Mesothelial cell of epicardium (in vitro differentiated cells): ENCODE results near the gene DCLK1. TPM values are rescaled to one million over a fixed set of nuclear protein-coding genes. Genes with fewer than 3 reads are reported as not detected.

ENCODE experiments used
- DNase-seq, 2 experiments: peaks; one replicate each; pipeline ENCODE4 v3.0.0; 2021; ENCODE audit warnings: low spot score in 2 of 2; ENCODE audit not compliant: unreplicated experiment in 2 of 2
- H3K27ac Mint-ChIP-seq: 2 replicates; pipeline ENCODE4 v1.8.0; 2021; ENCODE audit warnings: mixed read lengths
- H3K27me3 Mint-ChIP-seq: 2 replicates; pipeline ENCODE4 v1.8.0; 2021; ENCODE audit warnings: low read depth, mixed read lengths
- H3K36me3 Mint-ChIP-seq: 2 replicates; pipeline ENCODE4 v1.8.0; 2021; ENCODE audit warnings: mixed read lengths
- H3K4me1 Mint-ChIP-seq: 2 replicates; pipeline ENCODE4 v1.8.0; 2021; ENCODE audit warnings: mixed read lengths
- H3K4me3 Mint-ChIP-seq: 2 replicates; pipeline ENCODE4 v1.8.0; 2021; ENCODE audit warnings: mild to moderate bottlenecking, moderate library complexity, mixed read lengths
- H3K9me3 Mint-ChIP-seq: 2 replicates; pipeline ENCODE4 v1.8.0; 2021; ENCODE audit warnings: mixed read lengths
- total RNA-seq: library from RNA; stranded (reverse); gene quantifications from 3 replicates; pipeline ENCODE4 v1.2.1, GENCODE V29; 2021
- TF ChIP-seq, protein P1 (sequence below): fragments of 200-600 bp; sonication (generic); IDR thresholded peaks from one replicate; pipeline ENCODE4 v1.5.0; 2021; ENCODE audit warnings: antibody characterized with exemption; ENCODE audit not compliant: unreplicated experiment

Gene DCLK1
- total RNA-seq, 1 donor from 2014 or later: 21.7 TPM

- peaks cover 13% of the 10 kb centered on the region for H3K4me1 Mint-ChIP-seq
- TF ChIP-seq, protein P1, sequence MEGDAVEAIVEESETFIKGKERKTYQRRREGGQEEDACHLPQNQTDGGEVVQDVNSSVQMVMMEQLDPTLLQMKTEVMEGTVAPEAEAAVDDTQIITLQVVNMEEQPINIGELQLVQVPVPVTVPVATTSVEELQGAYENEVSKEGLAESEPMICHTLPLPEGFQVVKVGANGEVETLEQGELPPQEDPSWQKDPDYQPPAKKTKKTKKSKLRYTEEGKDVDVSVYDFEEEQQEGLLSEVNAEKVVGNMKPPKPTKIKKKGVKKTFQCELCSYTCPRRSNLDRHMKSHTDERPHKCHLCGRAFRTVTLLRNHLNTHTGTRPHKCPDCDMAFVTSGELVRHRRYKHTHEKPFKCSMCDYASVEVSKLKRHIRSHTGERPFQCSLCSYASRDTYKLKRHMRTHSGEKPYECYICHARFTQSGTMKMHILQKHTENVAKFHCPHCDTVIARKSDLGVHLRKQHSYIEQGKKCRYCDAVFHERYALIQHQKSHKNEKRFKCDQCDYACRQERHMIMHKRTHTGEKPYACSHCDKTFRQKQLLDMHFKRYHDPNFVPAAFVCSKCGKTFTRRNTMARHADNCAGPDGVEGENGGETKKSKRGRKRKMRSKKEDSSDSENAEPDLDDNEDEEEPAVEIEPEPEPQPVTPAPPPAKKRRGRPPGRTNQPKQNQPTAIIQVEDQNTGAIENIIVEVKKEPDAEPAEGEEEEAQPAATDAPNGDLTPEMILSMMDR: no peak
- H3K9me3 Mint-ChIP-seq: peaks cover 6% of the 10 kb centered on the region
- H3K27ac Mint-ChIP-seq: no peak overlapping the region
- H3K27me3 Mint-ChIP-seq: no peaks in the 10 kb centered on the region
- DNase-seq: no peak
- H3K4me3 Mint-ChIP-seq: no peak overlapping the region
- no peaks in the 10 kb centered on the region for H3K36me3 Mint-ChIP-seq
Observed at GRCh38 chr13:35764326-35765015, 366.7 kb downstream of the DCLK1 start.

- TF ChIP-seq, protein P1: no peak
- no peak for DNase-seq
- peaks cover 9% of the 10 kb centered on the region for H3K4me1 Mint-ChIP-seq
- H3K36me3 Mint-ChIP-seq: no peaks in the 10 kb centered on the region
- no peak overlapping the region for H3K27ac Mint-ChIP-seq
- no peaks in the 10 kb centered on the region for H3K27me3 Mint-ChIP-seq
- no peak overlapping the region for H3K4me3 Mint-ChIP-seq
- peaks cover 8% of the 10 kb centered on the region for H3K9me3 Mint-ChIP-seq
Observed at GRCh38 chr13:35763782-35764123, 367.4 kb downstream of the DCLK1 start.

- Mint-ChIP-seq H3K4me3 (no peak overlapping the region), H3K27ac (no peak overlapping the region), H3K36me3 (no peaks in the 10 kb centered on the region), H3K27me3 (no peaks in the 10 kb centered on the region), H3K9me3 (peaks cover 8% of the 10 kb centered on the region), H3K4me1 (peaks cover 4% of the 10 kb centered on the region)
- TF ChIP-seq, protein P1: no peak
- no peak for DNase-seq
Observed at GRCh38 chr13:35763060-35763781, 368.0 kb downstream of the DCLK1 start.

DNA sequence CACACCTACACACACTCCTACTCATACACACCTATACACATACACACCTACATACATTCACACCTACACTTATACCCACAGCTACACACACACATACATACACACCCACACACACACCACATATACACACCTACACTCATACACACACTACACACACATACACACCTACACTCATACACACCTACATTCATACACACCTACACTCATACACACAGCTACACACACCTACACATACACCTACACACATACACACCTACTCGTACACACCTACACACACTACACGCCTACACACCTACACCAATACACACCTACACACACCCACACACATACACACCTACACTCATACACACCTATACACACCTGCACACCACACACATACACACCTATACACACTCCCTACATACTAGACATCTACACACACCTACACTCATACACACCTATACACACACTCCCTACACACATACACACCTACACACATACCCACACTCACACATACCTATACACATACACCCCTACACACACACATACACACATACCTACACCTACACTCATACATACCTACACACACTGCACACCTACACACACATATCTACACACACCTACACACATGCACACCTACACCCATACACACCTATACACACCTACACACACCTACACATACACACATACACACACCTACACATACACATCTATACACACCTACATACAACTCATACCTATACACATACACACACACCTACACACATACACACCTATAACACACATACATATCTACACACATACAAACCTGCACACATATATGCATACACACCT is 369.5 kb downstream of the DCLK1 start:
- TF ChIP-seq, protein P1: no peak
- Mint-ChIP-seq H3K4me3 (no peak overlapping the region), H3K9me3 (peaks cover 8% of the 10 kb centered on the region), H3K27ac (no peak overlapping the region), H3K36me3 (no peaks in the 10 kb centered on the region), H3K4me1 (no peaks in the 10 kb centered on the region), H3K27me3 (no peaks in the 10 kb centered on the region)
- DNase-seq: no peak

- no peak for DNase-seq
- Mint-ChIP-seq H3K9me3 (peaks cover 8% of the 10 kb centered on the region), H3K36me3 (no peaks in the 10 kb centered on the region), H3K4me3 (no peak overlapping the region), H3K4me1 (no peaks in the 10 kb centered on the region), H3K27ac (no peak overlapping the region), H3K27me3 (no peaks in the 10 kb centered on the region)
- TF ChIP-seq, protein P1: no peak
Observed at GRCh38 chr13:35760735-35761281, 370.4 kb downstream of the DCLK1 start.
